Transverse colon (tissue), 4 donors: ENCODE results near the gene LCNL1. TPM values are rescaled to one million over a fixed set of nuclear protein-coding genes. Genes with fewer than 3 reads are reported as not detected.

ENCODE experiments used
- DNase-seq: peaks from one replicate; pipeline ENCODE4 v3.0.0-alpha.2; 2019
- H3K27ac ChIP-seq, 4 donors: fragments of 200-600 bp; sonication (generic); 2 replicates each; pipeline ENCODE4 v1.5.1; 2016 to 2018; ENCODE audit warnings: inconsistent platforms in 4 of 4
- H3K27me3 ChIP-seq: fragments of 200-600 bp; sonication (generic); 2 replicates; pipeline ENCODE4 v1.5.1; 2017; ENCODE audit warnings: inconsistent platforms
- H3K36me3 ChIP-seq, 4 donors: fragments of 200-600 bp; sonication (generic); 2 replicates each; pipeline ENCODE4 v1.5.1; 2017 to 2019; ENCODE audit warnings: inconsistent platforms in 4 of 4
- H3K4me1 ChIP-seq, 4 donors: fragments of 200-600 bp; sonication (generic); 2 replicates each; pipeline ENCODE4 v1.5.1; 2017 to 2020; ENCODE audit warnings: inconsistent platforms in 4 of 4
- H3K4me3 ChIP-seq, 4 donors: fragments of 200-600 bp; sonication (generic); 1 replicate in 1 of 4; 2 replicates in 3 of 4; pipeline versions ENCODE4 v1.5.1 to v1.6.1; 2017 to 2019; ENCODE audit warnings: inconsistent platforms in 4 of 4
- H3K9me3 ChIP-seq, 2 donors: fragments of 200-600 bp; sonication (generic); 2 replicates each; pipeline ENCODE4 v1.5.1; 2017 to 2019; ENCODE audit warnings: inconsistent platforms in 2 of 2
- CTCF ChIP-seq, 5 experiments: fragments of 200-600 bp in 3 of 5; fragments of 450-650 bp in 2 of 5; sonication (generic) in 3 of 5; IDR thresholded peaks; 1 replicate in 2 of 5; 2 replicates in 3 of 5; pipeline ENCODE4 v1.5.1; 2016 to 2017; ENCODE audit warnings: antibody characterized with exemption in 5 of 5, inconsistent platforms in 3 of 5, mild to moderate bottlenecking in 2 of 5, moderate library complexity in 1 of 5
- EP300 ChIP-seq: sonication (generic); formaldehyde crosslinking; IDR thresholded peaks from one replicate; pipeline ENCODE4 v1.6.1; 2017; ENCODE audit warnings: antibody characterized with exemption, low read depth
- POLR2A ChIP-seq: fragments of 450-650 bp; IDR thresholded peaks from one replicate; pipeline ENCODE4 v1.6.1; 2016; ENCODE audit warnings: antibody characterized with exemption, mild to moderate bottlenecking, moderate library complexity
- POLR2AphosphoS5 ChIP-seq, 3 donors: sonication (generic); formaldehyde crosslinking; IDR thresholded peaks; one replicate each; pipeline ENCODE4 v1.6.1; 2016; ENCODE audit warnings: antibody characterized with exemption in 3 of 3
- WGBS, 2 donors: methylation state at CpG; one replicate each; pipeline ENCODE4 v1.1.5; 2018; ENCODE audit warnings: low coverage in 1 of 2; 5-methylcytosine and 5-hydroxymethylcytosine counted together
- in situ Hi-C, 4 donors: fragments of 200-750 bp; cut with MboI; loops; one replicate each; pipeline versions ENCODE4 v1.15.0 to v1.15.1; 2017; ENCODE audit warnings: low sequenced_read_pairs in 3 of 4, low pct_ligation_motif_present in 1 of 4, low pct_unique_long_range_greater_than_20kb in 1 of 4
- intact Hi-C: fragments of 100-400 bp; cut with DNase I; formaldehyde crosslinking; loops from one replicate; pipeline ENCODE4 v1.15.1; 2023; ENCODE audit warnings: low total_unique reads
- total RNA-seq, 4 donors: library from RNA; depleted of rRNA; stranded (reverse); fragments of >200 nt; gene quantifications; one replicate each; pipeline ENCODE4 v1.1.0, GENCODE V29; 2016

LCNL1 gene
- total RNA-seq, result under 1 TPM in 2 of 4 donors, not detected in 2; 0.27 to 0.75 TPM

GRCh38 chr9:136982232-136983051 lies at the start of gene LCNL1:
LCNL1 (plus strand) TSS chr9:136982993; CDS start chr9:136983587, 594 bp downstream.
- Histone ChIP-seq H3K9me3 (no peaks in the 10 kb centered on the region), H3K36me3 (no peaks in the 10 kb centered on the region), H3K4me1 (peaks cover 0 to 13% (median 8%) of the 10 kb centered on the region in 4 donors), H3K27ac (no peak within 1 kb of the TSS), H3K27me3 (peaks cover 47% of the 10 kb centered on the region), H3K4me3 (no peak within 1 kb of the TSS)
- WGBS, 2 donors, result 72% methylated on average over 17 of the region's 18 CpGs; no CpG with 5 or more reads in 1 of the 2 donors
- in situ Hi-C loops (no loop called here), intact Hi-C loops (no loop called here)
- TF ChIP-seq EP300 (no peak), POLR2A (no peak), CTCF (IDR thresholded peaks at IDR 0.05) (no peak), POLR2AphosphoS5 (IDR thresholded peaks at IDR 0.05) (no peak)
- DNase-seq, result no peak

- Histone ChIP-seq H3K9me3 (no peaks in the 10 kb centered on the region), H3K27ac (no peak overlapping the region), H3K4me3 (no peak overlapping the region), H3K36me3 (no peaks in the 10 kb centered on the region), H3K27me3 (no peaks in the 10 kb centered on the region), H3K4me1 (peaks cover 0 to 9% (median 0%) of the 10 kb centered on the region in 4 donors)
- TF ChIP-seq EP300 (no peak), POLR2A (no peak), POLR2AphosphoS5 (IDR thresholded peaks at IDR 0.05) (no peak), CTCF (IDR thresholded peaks at IDR 0.05) (no peak)
- WGBS, 2 donors, result 78 to 82% methylated on average over 3 of the region's 3 CpGs
- intact Hi-C loops, result no loop called here
- in situ Hi-C loops, result no loop called here
- DNase-seq, result no peak
Observed at GRCh38 chr9:136934277-136934676, 48.5 kb upstream of the LCNL1 start.

- Histone ChIP-seq H3K27me3 (no peaks in the 10 kb centered on the region), H3K9me3 (no peaks in the 10 kb centered on the region), H3K4me3 (no peak overlapping the region), H3K4me1 (peaks cover 0 to 9% (median 0%) of the 10 kb centered on the region in 4 donors), H3K36me3 (peaks cover 0 to 7% (median 3%) of the 10 kb centered on the region in 4 donors), H3K27ac (no peak overlapping the region)
- no peak for DNase-seq
- no peak for TF ChIP-seq POLR2AphosphoS5 (IDR thresholded peaks at IDR 0.05)
- no peak for TF ChIP-seq EP300
- TF ChIP-seq POLR2A, result no peak
- no peak for TF ChIP-seq CTCF (IDR thresholded peaks at IDR 0.05)
- WGBS, 2 donors, result 82 to 88% methylated on average over 2 to 3 of the region's 3 CpGs
- intact Hi-C loops, result no loop called here
- in situ Hi-C loops, result no loop called here
Observed at GRCh38 chr9:136935651-136936050, 47.1 kb upstream of the LCNL1 start.

GRCh38 chr9:136936645-136937170 lies 46.1 kb upstream of the LCNL1 start:
- no peaks in the 10 kb centered on the region for H3K27me3 ChIP-seq
- H3K36me3 ChIP-seq, result peaks cover 0 to 17% (median 7%) of the 10 kb centered on the region in 4 donors
- H3K4me1 ChIP-seq, result peaks cover 0 to 4% (median 0%) of the 10 kb centered on the region in 4 donors
- intact Hi-C loops (no loop called here), in situ Hi-C loops (no loop called here)
- no peaks in the 10 kb centered on the region for H3K9me3 ChIP-seq
- H3K4me3 ChIP-seq, result no peak overlapping the region
- no peak overlapping the region for H3K27ac ChIP-seq
- 96 to 100% methylated on average over 4 to 8 of the region's 8 CpGs for WGBS, 2 donors
- DNase-seq, result no peak
- TF ChIP-seq POLR2A (no peak), POLR2AphosphoS5 (IDR thresholded peaks at IDR 0.05) (no peak), EP300 (no peak), CTCF (IDR thresholded peaks at IDR 0.05) (no peak)
